IPS-11a (cell line): ENCODE measurements around the gene PLCL2.

Experiments
- H3K4me3 ChIP-seq: one replicate; pipeline ENCODE4 v1.5.1; 2013; ENCODE audit warnings: low read depth, low read length, control low read depth

The PLCL2 gene

GRCh38 chr3:17065315-17065714 is 180.6 kb downstream of the PLCL2 start:
- no peak overlapping the region for H3K4me3 ChIP-seq

GRCh38 chr3:17065881-17066280 is 181.1 kb downstream of the PLCL2 start:
- no peak overlapping the region for H3K4me3 ChIP-seq

DNA sequence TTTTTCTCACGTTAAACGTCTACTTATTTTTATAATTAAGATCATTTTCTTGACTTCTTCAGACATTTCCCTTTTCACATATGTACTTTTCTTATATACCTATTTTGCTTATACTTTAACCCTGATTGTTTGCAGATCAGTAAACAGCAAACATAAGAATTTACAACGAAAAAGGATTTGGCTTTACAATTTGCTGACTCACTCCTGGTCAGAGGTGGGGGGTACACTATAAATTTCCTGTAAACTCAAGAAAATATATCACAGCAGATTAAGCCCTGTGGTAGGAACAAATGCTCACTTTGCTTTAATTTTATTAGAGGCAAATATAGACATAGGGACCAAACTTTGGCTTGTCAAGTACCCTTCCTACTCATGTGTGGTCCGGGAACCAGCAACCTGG is 185.0 kb downstream of the PLCL2 start:
- H3K4me3 ChIP-seq = no peak overlapping the region

GRCh38 chr3:17070161-17070959 is 185.6 kb downstream of the PLCL2 start:
- H3K4me3 ChIP-seq = no peak overlapping the region

DNA sequence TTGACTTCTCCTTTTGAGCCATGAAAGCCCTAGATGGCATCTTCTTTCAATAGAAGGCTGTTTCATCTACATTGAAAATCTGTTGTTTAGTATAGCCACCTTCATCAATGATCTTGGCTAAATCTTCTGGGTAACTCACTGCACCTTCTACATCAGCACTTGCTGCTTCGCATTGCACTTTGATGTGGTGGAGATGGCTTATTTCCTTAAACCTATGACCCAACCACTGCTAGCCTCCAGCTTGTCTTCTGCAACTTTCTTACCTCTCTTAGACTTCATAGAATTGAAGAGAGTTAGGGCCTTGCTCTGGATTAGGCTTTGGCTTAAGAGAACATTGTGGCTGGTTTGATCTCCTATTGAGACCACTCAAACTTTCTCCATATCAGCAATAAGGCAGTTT is 189.8 kb downstream of the PLCL2 start:
- H3K4me3 ChIP-seq = no peak overlapping the region

DNA sequence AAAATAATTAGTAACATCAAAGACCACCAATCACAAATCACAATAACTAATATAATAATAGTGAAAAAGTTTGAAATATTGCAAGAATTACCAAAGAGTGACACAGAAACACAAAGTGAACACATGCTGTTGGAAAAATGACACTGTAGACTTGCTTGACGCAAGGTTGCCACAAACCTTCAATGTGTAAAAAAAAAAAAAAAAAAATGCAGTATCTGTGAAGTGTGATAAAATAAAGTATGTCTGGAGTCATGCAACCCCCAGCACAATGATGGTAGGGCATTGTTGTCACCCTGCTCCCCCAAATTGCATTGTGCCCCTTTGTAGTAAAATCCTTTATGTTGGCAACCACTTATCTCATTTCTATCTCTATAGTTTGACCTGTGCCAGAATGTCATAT is 190.6 kb downstream of the PLCL2 start:
- no peak overlapping the region for H3K4me3 ChIP-seq

DNA sequence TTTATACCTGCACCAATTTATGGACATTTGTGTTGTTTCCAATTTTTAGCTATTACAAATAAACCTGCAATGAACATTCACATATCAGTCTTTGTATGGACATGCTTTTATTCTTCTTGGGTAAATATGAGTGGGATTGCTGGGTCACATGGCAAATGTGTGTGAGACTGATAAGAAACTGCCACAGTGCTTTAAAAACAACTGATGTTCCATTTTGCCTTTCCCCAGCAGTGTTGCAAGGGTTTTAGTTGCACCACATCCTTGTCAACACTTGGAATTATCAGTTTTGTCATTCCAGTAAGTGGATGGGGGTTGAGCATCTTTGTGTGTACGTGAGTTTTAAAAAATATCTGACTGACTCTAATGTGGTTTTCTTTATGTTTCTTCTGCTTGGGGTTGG is 191.2 kb downstream of the PLCL2 start:
- H3K4me3 ChIP-seq = no peak overlapping the region

DNA sequence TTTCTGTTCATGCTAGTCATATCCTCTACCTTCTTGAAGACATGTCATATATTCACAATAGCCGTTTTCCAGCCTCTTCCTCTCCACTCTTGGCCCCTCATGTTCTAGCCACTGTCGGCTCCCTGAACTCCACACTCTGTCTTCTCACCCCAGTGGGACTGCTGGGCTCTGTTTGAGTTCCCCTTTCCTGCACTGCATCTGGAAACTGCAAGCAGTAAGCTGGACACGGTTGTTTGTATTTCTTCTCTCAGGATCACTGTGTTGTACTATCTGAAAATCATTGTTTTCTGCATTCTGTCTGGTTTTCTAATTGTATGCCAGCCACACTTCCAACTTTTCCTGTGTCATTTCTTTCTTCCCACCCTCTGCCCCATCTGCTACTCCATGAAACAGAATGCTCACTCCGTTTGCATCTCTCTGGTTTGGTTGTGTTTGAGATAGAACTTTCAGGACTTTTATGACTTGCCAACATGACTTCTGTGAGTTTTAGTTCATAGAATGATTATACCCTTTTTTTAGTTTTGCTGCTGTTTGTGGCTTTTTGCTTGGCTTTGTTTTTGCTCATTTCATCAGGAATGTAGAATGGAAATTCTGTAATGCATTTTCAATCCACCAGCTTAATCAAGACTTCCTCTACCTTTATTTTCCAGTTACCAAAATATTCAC is 192.3 kb downstream of the PLCL2 start:
- no peak overlapping the region for H3K4me3 ChIP-seq

DNA sequence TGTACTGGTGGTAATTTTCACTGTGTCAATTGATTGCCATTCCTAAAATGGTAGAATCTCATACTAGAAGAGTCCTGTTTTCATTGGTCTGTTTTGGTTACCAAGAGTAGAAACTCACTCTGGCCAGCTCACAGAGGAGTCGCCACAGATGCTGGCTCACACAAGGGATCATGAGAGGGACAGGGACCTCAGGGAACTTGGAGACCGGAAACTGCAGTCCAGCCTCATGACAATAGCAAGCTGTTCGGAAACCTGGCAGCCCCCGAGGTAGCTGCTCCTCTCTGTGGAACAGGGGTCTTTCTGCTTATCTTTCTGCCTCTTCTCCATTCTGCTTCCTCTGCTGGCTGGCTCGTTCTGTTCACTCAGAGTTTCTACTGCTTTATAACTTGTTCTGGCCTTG is 192.9 kb downstream of the PLCL2 start:
- no peak overlapping the region for H3K4me3 ChIP-seq

DNA sequence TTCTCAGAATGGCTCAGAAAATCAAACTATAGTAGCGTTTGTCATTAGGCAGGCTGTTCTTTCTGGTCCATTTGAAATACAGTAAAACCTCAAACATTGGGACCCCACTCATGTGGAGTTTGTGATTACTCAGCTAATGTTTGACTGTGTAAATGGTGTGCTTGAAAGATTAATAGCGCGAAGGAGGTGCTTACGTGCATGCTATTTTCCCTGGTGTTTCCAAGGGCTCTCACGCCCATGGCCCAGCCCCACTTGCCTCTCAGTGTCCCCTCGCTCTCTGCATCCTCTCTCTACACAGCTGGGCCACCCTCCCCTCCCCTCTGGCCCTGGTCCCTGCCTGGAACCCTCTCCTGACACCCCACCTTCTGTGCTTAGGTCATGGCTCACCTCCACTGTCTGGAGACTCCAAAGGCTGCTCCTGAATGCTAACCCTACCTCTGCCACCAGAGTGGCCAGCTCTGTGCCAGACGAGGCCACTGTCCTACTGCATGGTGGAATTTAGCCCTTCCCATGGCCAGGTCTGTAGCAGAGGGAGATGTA is 194.2 kb downstream of the PLCL2 start:
- no peak overlapping the region for H3K4me3 ChIP-seq

- H3K4me3 ChIP-seq = no peak overlapping the region
Observed at GRCh38 chr3:17079933-17080332, 195.2 kb downstream of the PLCL2 start.

DNA sequence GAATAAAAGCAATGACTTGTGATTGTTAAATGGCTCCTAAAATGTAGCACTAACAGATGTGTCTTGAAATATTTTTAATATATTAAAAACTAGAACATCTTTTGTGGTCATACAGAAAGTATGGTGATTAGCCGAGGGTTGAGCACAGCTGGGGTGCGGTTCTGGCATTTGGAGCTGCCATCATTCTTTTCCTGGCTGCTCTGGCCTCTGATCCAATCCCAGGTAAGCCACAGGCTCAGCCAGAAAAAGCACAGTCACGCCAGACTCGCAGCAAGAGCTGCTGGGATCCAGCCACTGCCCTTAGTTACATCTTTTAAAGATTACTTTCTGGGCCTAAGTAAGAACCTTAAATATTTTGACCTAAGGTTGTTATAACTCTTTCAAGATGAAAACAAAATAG is 196.8 kb downstream of the PLCL2 start:
- H3K4me3 ChIP-seq = no peak overlapping the region

GRCh38 chr3:17087509-17087908 is 202.8 kb downstream of the PLCL2 start:
- H3K4me3 ChIP-seq = no peak overlapping the region

- no peak overlapping the region for H3K4me3 ChIP-seq
Observed at GRCh38 chr3:17088017-17088416, 203.3 kb downstream of the PLCL2 start.

DNA sequence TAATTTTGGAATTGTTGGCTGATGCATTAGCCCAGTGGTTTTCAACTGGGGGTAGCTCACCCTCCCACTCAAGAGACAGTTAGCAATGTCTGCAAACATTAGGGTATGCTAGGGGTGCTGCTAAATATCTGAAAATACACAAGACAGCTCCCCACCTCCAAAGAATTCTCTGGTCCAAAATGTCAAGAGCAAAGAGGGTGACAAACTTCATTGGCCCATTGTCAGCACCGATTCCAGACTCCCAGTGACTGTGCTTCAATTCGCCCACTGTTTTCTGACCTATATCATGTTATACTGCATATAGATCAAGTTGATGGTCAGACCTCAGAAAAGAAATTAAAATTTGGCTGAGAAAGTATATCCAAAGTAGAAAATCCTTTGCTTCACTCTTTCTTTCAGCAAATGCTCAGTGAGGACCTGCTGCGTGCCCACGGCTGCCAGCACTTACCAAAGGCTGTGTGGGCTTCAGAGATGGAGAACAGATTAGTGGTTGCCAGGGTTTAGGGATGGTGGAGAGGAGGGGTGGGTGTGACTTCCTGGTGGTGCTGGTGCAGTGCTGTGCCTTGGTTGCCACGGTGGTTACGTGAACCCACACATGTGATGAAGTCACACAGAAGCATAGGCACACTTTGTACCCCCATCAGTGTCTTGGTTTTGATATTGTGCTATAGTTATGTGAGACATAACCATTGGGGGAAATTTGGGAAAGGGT is 204.0 kb downstream of the PLCL2 start:
- no peak overlapping the region for H3K4me3 ChIP-seq

DNA sequence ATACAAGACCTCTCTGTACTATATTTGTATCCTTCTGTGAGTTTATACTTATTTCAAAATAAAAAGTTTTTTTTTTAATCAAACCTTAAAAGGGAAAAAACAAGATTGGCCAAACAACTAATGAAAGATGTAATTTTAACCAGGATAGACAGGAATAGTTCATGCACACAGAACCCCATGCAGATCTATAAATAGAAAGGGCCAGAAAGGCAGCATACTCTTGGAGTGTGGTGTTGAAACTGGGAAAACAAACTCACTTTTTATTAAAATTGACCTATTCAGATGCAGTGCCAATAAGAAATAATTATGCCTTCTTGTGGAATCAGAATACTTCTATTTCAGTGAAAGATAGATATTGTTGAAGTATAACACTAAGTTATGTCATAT is 204.6 kb downstream of the PLCL2 start:
- no peak overlapping the region for H3K4me3 ChIP-seq

- H3K4me3 ChIP-seq = no peak overlapping the region
Observed at GRCh38 chr3:17090280-17090983, 205.7 kb downstream of the PLCL2 start.

GRCh38 chr3:17091910-17092582 is 207.3 kb downstream of the PLCL2 start:
- no peak overlapping the region for H3K4me3 ChIP-seq

DNA sequence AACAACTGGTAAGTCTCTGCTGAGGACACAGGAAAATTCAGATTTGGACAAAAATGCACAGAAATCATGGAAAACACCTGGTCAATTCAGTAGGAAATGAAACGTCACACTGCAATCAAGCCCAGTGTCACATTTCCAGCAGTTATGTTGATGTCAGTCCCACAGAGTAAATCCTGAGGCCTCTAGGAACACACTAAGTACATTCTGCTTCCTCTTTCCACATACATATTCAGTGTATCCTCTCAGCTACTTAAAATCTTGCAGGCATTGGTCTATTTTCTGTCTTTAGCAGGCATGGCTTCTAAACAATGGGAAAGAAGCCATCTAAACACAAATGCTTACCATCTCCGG is 207.8 kb downstream of the PLCL2 start:
- H3K4me3 ChIP-seq = no peak overlapping the region

DNA sequence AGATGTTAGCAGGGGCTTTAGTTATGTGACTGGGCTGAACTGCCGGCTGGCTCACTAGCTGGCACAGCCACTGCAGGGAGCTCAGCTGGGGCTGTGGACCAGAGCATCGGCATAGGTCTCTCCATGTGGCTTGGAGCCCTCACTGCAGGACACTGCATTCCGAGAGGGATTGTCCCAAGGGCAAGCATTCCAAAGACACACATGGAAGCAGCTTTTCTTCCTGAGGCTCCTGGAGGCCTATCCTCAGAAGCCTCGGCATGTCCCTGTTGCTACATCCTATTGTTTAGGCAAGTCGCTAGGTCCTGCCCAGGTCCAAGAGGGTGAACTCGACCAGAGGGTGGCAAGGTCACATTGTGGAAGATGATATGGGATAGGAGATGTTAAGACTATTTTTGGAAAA is 209.8 kb downstream of the PLCL2 start:
- H3K4me3 ChIP-seq = no peak overlapping the region

DNA sequence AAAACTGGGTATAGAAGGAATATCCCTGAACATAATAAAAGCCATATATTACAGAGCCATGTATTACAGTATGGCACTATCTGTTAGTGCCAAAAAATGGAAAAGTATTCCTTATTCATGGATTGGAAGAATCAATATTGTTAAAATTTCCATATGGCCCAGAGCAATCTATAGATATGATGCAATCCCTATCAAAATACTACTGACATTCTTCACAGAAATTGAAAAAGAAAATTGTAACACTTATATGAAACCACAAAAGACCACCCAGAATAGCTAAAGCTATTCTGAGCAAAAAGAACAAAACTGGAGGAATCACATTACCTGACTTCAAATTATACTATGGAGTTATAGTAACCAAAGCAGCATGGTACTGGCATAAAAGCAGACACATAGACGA is 218.8 kb downstream of the PLCL2 start:
- no peak overlapping the region for H3K4me3 ChIP-seq
